Hematopoietic multipotent progenitor cell (in vitro differentiated cells): ENCODE data around the gene ADRA2C. TPM values are rescaled to one million over a fixed set of nuclear protein-coding genes. Genes with fewer than 3 reads are reported as not detected.

Experiments
- DNase-seq, 3 donors: peaks; one replicate each; pipeline ENCODE4 v3.0.0-alpha.2; 2011 to 2015; ENCODE audit warnings: low read depth in 2 of 3, low spot score in 2 of 3
- total RNA-seq: library from RNA; depleted of rRNA; stranded (reverse); fragments of >200 nt; gene quantifications from one replicate; pipeline ENCODE4 v1.2.3, GENCODE V29; 2012

ADRA2C gene
- total RNA-seq, 1 donor, result 0.54 TPM

GRCh38 chr4:3732076-3733028 lies 33.8 kb upstream of the ADRA2C start:
- DNase-seq, result no peak

- no peak for DNase-seq
These were observed 33.0 kb upstream of the ADRA2C start for GRCh38 chr4:3733195-3733594.

DNA sequence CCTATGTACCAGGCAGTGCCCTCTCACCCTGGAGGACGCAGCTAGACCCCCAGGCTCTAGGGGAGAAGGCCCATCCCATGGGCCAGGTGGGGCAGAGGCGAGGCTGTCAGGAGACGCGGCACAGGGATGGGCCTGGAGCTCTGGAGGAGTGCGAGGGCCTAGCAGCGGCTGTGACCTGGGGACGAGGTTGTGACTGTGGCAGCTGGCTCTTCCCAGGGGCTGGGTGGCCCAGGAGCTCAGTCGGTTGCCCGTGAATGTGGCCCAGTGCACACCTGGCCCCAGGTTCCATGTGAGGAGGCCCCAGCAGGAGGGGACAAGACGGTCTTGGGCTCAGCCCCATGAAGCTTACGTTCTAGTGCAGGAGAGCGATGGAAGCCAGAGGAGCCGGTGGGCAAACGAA lies 31.0 kb upstream of the ADRA2C start:
- no peak for DNase-seq

DNA sequence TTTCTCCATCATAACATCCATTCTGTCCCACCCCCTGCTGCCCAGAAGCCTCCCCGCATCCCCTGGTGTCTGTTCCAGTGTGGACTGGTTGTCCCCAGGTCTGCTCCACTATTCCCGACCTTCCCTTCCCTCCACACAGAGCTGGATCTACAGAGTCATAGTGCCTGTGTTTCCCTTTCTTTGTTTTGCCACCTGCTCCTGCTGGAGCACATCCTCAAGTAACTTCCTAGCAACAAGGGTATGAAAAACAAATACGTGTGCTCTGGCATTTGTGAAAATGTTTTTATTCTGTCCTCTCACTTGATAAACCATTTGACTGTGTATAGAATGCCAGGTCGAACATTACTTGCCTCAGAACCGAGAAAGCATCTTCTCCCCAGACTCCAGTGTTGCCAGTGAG lies 29.9 kb upstream of the ADRA2C start:
- DNase-seq, result no peak

DNA sequence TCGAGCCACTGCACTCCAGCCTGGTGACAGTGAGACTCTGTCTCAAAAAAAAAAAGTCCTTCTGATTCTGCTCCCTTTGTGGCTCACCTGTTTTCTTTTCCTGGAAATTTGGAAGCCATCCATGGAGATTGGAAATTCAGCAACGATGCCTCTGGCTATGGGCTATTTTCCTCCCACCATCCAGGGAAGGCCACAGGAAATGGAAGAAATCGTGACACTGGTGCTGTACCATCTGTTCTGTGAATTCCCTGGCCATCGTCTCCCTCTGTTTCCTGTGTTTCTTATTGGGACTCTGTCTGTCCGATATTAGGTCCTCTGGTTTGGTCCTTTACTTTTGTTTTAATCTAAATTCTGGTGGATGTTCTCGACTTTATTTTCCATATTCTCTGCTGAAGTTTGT lies 29.4 kb upstream of the ADRA2C start:
- no peak for DNase-seq

- no peak for DNase-seq
These were observed 26.6 kb upstream of the ADRA2C start for GRCh38 chr4:3739577-3739976.

DNA sequence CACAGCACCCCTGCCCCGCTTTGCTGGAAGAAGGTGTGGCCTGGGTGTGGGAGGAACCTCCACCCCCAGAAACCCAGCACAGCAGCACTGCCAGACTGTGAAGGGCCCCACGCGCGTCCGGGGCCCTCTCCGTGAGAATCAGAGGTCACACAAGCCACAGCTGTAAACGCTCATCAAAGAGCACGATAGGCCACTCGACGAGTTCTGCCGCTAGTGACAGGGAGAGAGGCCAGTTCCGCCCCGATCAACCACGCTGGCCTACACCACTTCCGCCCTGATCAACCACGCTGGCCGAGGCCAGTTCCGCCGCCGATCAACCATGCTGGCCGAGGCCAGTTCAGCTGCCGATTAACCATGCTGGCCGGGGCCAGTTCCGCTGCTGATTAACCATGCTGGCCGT lies 25.9 kb upstream of the ADRA2C start:
- no peak for DNase-seq

DNA sequence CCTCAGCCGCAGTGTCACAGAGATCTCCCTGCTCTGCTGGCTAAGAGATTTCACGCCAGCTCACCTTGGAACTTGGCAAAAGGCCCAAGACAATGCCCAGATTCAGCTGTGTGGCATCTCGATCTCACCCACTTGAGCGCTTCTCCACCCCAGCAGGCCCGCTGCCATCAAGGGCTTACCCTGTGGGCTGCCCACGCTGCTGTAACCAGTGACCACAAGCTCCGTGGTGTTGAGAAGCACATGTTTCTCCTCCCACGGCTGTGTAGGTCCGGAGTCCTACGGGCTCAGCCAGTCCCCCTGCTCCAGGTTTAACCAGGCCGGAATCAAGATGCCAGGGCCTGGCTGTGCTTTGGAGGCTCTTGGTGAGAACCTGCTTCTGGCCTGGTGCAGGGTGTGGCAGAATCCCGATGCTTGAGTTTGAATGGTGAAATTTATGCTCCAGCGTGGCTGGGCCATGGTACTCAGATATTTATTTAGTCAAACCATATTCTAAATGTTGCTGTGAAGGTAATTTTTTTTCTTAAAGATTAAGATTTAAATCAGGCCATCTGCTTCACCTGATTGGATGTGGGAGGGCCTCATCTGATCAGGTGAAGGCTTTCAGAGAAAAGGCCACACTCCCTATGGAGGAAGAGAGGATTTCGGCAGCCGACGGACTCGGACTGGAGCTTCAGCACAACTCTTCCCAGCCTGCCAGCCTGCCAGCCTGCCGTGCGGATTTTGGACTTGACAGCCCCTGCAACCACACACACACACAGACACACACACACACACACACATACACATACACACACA lies 24.8 kb upstream of the ADRA2C start:
- no peak for DNase-seq

GRCh38 chr4:3742610-3743009 lies 23.6 kb upstream of the ADRA2C start:
- no peak for DNase-seq

DNA sequence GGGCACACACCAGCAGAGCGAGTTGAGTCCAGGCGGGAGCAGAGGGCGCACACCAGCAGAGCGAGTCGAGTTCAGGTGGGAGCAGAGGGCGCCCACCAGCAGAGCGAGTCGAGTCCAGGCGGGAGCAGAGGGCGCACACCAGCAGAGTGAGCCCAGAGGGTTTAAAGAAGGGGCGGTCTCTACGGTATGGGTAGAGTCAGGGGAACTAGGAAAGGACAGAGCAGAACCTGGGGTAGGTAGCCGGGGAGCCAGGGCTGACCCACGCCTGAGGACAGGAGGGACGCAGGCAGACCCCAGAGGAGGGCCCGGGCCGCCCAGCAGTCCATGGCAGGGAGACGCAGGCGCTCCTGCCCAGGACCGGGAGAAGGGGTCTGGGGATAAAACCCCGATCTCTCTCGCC lies 22.0 kb upstream of the ADRA2C start:
- no peak for DNase-seq

DNA sequence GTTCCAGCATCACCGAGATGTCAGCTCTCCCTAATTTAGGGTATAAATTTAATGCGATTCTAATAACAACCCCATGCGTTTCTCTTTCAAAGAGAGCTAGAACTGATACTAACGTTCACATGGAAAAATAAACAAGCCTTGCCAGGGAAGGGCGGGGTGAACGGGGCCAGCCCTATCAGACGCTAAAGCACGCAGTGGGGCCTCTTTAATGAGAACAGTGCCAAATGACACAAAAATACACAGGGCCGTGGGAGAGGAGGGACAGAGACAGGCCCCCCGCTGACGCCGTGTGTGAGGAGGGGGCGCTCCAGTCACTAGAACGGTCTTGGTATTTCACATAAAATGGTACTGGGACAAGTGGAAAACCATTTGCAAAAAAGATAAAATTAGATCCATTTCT lies 21.3 kb upstream of the ADRA2C start:
- no peak for DNase-seq

GRCh38 chr4:3745886-3746656 lies 20.1 kb upstream of the ADRA2C start:
- no peak for DNase-seq

DNA sequence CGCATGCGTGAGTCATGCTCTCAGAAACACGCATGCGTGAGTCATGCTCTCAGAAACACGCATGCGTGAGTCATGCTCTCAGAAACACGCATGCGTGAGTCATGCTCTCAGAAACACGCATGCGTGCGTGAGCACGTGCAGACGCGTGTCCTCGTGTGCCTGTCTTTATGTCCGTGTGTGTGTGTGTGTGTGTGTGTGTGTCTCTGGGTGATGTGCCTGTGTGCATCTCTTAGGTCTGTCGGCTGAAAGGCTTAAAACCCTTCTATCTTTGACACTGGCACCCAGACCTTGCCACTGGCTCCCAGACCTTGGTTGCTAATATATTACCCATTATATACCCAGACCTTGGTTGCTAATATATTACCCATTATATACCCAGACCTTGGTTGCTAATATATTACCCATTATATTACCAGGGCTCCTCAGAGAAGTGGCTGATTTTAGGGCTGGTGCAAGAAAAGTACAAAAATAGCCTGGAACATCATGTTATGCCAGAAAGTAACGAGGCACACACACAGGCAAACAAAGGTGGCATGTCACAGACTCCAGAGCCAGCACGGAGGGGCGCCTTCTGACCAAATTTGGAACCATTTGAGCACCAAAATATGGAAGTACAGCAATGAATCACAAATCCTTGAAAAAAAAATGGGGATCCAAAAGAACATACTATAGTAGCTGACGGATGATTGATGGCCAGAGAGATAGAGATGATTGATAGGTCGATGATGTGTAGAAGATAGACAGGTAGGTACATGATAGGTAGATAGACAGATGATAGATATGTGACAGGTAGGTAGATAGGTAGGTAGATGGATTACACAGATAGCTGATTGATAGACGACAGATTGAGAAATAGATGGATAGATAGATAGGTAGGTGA lies 19.2 kb upstream of the ADRA2C start:
- no peak for DNase-seq

- DNase-seq, result no peak
These were observed 18.6 kb upstream of the ADRA2C start for GRCh38 chr4:3747581-3747904.

DNA sequence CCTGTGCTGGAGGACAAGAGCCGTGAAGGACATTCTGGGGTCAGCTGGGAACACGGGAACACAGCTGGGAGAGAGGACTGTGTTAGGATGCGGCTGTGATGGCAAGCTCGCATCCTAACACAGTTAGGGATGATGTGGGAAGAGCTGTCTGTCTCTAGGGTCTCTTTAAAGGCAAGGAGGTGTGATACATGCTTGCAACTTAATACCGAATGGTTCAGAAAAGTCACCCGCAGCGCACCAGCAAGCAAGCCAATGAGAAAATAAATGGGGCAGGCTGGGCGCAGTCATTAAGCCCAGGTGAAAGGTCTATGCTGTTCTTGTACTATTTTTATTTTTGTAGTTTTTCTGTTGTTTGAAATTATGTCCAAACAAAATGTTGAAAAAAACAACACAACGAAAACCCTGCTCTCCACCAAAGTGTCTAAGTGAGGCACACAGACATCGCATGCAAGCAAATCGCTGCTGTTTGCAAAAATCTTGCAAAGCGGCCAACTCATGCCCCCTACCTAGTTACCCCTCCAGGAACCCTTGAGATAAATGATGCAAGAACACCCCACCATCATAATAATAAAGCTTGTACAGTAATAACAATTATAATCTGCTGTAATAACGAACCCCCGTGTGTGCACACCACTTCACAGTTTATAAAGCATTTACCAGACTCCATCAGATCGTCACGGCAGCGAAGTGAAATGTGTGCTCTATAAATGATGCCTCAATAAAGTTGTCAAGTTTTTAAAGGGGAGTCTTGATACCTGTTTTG lies 17.9 kb upstream of the ADRA2C start:
- DNase-seq, result no peak

- DNase-seq, result no peak
These were observed 17.1 kb upstream of the ADRA2C start for GRCh38 chr4:3749081-3749480.

- no peak for DNase-seq
These were observed 15.9 kb upstream of the ADRA2C start for GRCh38 chr4:3750334-3750733.

- no peak for DNase-seq
These were observed 14.2 kb upstream of the ADRA2C start for GRCh38 chr4:3752022-3752421.

- DNase-seq, result no peak
These were observed 12.3 kb upstream of the ADRA2C start for GRCh38 chr4:3753726-3754412.
